Loucy (cell line): ENCODE measurements around the gene RASSF5.

Experiments used
- EZH2phosphoT487 ChIP-seq: fragments of 200-600 bp; IDR thresholded peaks from 2 replicates; pipeline ENCODE4 v1.6.1; 2018; ENCODE audit warnings: antibody characterized with exemption, mild to moderate bottlenecking, moderate library complexity, borderline replicate concordance
- TF ChIP-seq, protein P1 (sequence below): fragments of 200-600 bp; sonication (generic); conservative IDR thresholded peaks from 2 replicates; pipeline ENCODE4 v1.5.1; 2014; ENCODE audit warnings: mild to moderate bottlenecking, antibody characterized with exemption, low read length

- TF ChIP-seq, protein P1, sequence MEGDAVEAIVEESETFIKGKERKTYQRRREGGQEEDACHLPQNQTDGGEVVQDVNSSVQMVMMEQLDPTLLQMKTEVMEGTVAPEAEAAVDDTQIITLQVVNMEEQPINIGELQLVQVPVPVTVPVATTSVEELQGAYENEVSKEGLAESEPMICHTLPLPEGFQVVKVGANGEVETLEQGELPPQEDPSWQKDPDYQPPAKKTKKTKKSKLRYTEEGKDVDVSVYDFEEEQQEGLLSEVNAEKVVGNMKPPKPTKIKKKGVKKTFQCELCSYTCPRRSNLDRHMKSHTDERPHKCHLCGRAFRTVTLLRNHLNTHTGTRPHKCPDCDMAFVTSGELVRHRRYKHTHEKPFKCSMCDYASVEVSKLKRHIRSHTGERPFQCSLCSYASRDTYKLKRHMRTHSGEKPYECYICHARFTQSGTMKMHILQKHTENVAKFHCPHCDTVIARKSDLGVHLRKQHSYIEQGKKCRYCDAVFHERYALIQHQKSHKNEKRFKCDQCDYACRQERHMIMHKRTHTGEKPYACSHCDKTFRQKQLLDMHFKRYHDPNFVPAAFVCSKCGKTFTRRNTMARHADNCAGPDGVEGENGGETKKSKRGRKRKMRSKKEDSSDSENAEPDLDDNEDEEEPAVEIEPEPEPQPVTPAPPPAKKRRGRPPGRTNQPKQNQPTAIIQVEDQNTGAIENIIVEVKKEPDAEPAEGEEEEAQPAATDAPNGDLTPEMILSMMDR, result no peak
- no peak for TF ChIP-seq EZH2phosphoT487
Measured at GRCh38 chr1:206584683-206585082, 77.4 kb downstream of the RASSF5 start.
